ENCODE results near the gene IGFBP2.

Gene IGFBP2

DNA sequence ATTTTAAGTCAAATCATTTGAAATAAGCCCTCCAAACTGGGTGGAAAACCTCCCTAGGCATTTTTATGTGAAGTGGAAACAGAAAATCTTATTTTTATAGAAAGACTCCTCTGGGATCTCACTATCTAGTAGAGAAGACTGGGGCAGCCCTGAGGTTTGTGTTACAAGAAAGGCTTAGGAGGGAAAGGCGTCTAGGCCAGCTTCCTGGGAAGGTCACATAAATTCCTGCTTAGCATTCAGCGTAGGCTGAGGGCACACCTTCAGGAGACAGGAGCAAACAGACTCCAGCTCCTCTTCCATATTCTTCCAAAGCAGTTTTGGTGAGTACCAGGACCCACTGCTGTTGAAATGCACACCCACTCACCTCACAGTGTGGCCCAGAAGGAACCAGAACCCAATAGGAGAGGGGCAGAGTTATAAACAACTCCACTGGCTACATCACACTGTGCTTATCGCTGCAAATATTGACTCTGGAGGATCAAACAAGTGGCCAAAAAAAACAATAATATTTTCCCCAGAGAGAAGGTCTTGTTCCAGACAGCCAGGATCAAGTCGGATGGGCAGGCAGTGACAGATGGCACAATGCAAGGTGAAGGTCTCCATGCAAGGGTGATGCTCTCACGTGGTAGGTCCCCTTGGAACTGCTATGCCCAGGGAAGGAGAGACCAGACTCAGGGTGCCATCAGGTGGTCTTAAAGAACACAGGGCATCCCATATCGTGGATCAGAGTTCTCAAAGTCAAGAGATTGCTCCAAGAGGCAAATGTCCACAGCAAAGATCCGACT is 17.7 kb upstream of the IGFBP2 start:
- no peak for DNase-seq (ENCODE audit: low read depth in 2 of 2)

DNA sequence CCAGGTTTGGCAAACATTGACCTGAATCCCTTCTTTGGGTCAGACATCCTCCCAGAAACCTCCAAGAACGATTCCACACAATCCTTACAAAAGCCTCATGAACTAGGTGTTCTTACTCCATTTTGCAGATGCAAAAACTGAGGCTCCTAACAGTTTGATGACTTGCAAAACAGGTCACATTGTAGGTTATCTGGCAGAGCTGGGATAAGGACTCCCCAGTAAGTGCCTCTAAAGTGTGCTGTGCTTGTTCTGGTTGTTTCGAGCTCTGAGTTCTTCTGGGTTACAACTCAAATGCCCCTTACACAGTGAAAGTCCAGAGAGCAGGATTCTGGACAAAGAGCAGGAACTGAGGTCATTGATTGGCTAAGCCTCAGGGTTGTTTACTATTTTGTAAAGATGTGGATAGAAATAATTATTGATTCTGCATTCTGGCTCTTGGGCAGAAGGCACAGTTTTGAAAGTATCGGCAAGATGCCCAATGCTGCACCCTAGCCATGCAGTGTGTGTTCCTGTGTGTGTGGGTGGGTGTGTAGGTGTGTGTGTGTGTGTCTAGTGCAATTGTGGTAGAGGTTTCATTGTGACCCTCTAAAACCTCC is 17.0 kb upstream of the IGFBP2 start:
- DNase-seq (ENCODE audit: low read depth in 2 of 2), result no peak

DNA sequence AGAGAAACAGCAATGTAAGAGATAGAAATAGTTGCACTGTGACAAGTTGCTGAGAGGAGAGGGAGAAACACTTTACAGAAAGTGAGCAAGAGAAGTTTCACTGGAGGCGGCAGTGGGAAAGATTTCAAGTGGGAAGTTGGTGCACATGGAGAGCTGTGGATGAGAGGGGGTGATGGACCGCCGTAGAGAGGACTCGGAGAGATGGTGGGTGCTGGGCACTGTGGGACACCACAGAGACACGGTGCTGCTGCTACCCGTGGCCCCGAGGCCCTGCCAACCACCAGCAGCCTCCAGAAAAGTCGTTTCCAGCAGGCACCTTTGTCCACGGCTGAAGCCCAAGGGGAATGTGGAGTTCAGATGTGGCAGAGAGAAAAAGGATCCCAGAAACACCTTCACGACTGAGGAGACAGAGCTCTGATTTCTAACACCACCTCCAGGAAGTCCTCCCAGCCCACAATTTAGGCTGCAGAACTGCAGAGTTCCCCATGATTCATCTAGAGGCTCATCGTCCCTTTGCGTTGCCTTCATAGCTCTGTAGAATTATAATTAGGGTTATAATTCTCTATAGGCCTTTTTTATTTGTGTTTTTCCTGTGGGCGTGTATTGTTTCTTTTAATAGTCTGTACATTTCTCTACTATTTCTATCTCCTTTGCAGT is 15.9 kb upstream of the IGFBP2 start:
- DNase-seq (ENCODE audit: low read depth in 2 of 2), result no peak

- no peak for DNase-seq (ENCODE audit: low read depth in 2 of 2)
These were observed 14.4 kb upstream of the IGFBP2 start for GRCh38 chr2:216618785-216619184.

DNA sequence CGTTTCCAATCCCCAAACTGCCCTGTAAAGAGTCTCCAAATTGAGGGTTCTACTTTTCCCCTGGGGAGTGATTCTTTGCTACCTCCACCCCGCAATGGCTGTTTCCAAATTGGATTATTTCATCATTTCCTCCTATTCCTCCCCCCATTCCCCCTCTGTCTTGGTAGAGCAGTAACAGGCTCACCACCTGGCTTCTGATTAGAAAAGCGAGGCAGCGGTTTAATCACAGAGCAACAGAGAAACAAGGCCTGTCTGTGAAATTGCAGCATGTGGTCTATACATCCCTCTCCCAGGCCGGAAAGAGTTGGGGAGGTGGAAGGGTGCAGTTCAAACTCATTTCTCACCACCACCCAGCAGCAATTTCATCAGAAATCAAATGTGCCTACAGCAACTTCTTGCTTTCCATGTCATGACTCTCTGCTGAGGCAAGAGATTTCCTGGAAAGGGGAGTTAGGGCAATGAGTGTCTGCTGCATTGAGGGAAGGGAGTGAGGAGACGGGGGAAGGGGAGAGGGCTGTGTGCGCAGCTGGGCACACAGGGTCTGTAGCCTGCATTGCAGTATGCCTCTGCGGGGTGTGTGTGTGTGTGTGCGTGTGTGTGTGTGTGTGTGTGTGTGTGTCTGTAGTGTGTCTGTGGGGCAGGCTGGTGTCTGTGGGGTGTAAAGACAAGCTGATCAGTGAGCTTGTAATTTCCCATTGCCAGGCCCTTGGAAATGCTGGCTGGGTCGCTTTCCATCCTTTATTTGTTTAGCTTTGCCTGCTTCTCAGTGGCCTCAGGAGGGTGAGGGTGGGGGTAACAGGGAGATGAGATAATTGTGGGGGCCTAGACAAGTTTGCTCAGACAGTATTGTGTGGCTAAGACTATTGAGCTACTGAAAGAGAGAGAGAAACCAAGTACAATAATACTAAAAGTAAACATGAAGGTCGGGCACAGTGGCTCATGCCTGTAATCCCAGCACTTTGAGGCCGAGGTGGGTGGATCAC is 13.5 kb upstream of the IGFBP2 start:
- DNase-seq (ENCODE audit: low read depth in 2 of 2), result no peak

- no peak for DNase-seq (ENCODE audit: low read depth in 2 of 2)
These were observed 12.4 kb upstream of the IGFBP2 start for GRCh38 chr2:216620786-216621185.

DNA sequence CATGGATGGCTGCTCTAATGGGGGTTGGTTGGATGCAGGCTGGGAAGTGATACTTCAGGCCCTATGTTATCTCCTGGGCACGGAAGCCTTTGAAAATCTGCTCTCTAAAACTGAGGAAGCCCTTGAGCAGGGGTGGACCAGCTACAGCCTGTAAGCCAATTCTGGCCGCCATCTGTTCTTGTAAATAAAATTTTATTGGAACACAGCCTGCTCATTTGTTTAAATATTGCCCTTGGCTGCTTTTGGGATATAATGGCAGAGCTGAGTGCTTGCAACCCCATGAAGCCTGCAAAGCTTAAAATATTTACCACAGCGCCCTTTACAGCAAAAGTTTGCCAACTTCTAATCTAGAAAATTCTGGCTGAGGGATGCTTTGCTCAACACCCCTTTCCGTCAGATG is 11.9 kb upstream of the IGFBP2 start:
- DNase-seq (ENCODE audit: low read depth in 2 of 2), result no peak

DNA sequence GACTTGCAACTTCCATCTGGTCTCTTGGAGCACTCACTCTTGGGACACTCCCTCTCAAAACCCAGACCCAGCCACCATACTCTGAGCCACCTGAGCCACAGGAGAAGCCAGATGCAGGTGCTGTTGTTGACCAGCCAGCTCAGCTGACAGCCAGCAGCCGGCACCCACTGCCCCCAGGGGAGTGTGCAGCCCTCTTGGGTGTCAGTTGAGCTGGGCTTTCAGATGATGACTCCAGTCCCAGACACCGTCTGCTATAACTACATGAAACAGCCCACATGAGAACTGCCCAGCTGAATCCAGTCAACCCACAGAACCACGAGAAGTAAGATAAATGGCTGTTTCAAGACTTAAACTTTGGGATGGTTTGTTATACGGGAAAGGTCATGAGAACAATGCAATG is 10.7 kb upstream of the IGFBP2 start:
- DNase-seq (ENCODE audit: low read depth in 2 of 2), result no peak

DNA sequence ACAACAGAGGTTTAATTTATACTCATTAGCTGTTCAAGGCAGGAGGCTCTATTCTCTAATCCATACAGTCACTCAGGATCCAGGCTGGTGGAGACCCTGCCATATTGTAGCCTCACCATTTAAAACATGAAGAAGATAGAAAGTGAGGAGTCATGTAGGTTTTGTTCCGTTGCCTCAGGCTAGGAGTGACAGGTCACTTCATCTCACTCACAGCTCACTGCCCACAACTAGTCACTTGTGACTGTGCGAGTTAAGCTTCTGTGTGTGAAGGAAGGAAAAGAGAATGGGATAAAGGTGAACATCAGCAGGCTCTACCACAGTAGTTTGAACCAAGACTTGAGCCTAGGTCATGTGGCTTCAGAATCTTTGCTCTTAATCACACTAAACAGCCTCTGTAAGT is 9.0 kb upstream of the IGFBP2 start:
- DNase-seq (ENCODE audit: low read depth in 2 of 2), result no peak

- DNase-seq (ENCODE audit: low read depth in 2 of 2), result no peak
These were observed 6.9 kb upstream of the IGFBP2 start for GRCh38 chr2:216626168-216626874.

GRCh38 chr2:216626875-216627245 is 6.4 kb upstream of the IGFBP2 start:
- DNase-seq (ENCODE audit: low read depth in 2 of 2), result no peak

GRCh38 chr2:216629784-216630183 is 3.4 kb upstream of the IGFBP2 start:
- no peak for DNase-seq (ENCODE audit: low read depth in 2 of 2)

DNA sequence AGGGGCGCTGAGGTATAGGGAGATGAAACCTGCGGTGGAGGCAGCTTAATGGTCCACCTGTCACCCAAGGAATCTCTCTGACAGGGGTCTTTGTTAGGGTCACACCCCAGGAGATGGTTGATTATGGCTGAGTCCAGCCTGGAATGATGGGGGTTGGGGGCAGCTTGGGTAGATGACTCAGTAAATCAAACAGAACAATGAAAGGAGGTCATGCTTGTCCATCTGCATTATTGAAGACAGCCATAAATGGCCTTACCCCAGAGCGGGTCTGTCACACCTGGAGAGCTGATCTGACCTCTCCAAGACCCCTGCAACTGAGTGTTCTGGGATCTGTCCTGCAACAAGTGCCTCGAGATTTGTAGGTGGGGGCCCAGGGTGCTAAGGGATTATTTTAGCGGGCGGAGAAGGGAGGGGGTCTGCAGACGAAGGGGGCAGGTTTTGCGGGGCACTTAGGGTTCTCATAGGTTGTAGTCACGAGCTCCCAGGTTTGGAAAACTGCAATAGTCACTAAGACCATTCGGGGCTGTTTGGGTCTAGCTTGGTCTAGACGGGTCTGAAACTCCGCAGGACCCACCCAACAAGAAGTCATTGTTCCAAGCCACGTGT is 771 bp upstream of the IGFBP2 start:
- no peak for DNase-seq (ENCODE audit: low read depth in 2 of 2)

DNA sequence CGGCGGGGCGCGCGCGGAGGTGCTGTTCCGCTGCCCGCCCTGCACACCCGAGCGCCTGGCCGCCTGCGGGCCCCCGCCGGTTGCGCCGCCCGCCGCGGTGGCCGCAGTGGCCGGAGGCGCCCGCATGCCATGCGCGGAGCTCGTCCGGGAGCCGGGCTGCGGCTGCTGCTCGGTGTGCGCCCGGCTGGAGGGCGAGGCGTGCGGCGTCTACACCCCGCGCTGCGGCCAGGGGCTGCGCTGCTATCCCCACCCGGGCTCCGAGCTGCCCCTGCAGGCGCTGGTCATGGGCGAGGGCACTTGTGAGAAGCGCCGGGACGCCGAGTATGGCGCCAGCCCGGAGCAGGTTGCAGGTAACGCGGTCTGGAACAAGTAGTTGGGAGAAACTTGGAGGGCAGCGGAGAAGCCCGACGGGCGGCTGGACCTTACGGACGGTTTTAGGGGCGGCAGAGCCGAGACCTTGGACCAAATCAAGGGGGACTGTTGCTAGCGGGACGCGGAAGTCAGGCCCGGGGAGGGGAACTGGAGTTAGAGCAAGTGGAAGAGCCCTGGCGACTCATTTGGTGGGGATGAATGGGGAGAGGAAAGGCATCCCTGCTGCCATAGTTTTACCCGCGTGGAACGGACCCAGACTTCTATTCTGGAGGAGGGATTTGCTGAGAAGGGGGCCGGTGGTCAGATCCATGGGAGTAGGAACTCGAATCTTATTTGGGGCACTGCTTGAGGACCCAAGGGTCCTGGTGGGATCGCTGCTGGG is 573 bp downstream of the IGFBP2 start:
- no peak for DNase-seq (ENCODE audit: low read depth in 2 of 2)

DNA sequence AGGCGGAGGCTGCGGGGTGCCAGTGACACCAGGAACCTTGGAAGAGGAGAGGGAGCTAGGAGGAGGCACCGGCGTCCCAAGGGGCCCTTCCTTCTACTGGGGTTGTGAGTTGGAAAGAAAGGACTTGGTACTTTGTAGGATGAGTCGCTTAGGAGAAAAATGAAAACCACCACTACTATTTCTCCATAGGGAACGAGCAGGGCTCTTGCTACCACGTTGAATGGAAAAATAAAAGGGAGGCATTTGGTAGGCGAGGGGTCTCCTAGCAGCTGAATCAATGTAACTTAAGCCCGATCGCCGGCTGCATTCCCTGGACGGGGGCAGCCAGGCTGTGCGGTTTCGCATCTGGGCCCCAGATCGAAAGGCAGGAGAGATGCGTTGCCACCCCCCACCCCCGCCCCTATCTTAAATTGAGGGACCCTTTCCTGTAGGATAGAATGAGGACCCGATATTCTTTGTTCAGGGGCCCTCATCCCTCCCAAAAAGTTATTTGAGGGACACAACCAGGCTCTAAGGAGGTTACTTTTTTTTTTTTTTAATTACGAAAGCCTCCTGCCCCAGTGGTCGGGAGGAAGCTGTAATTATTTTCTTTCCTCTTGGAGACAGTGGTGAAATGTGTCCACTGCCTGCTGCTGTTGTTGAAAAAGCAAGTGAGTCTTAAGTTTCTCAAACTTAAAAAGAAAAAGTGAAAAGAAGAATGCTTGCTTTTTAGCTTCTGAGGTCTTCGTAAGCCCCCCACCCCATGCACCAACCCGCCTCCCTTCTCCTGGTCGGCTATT is 1.3 kb downstream of the IGFBP2 start:
- no peak for DNase-seq (ENCODE audit: low read depth in 2 of 2)

DNA sequence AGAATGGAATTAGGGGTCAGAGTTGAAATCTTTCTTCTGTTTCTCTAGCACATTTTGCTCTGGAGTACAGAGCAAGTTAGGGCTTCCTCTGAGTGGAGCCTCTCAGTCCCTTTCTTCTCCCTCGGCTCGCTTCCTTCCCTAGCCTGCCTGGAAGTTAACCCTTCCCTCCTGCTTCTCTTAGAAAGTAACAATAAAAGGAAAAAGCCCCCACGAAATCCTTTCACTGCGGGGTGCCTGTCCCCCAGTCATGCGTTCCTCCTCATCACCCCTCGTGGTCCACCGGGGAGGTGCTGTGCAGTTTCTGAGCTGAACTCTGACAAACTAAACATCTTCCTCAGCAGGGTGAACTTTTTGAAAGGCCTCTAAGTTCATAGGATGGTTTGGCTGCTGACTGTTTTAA is 2.0 kb downstream of the IGFBP2 start:
- no peak for DNase-seq (ENCODE audit: low read depth in 2 of 2)

GRCh38 chr2:216635701-216636550 is 2.7 kb downstream of the IGFBP2 start:
- DNase-seq (ENCODE audit: low read depth in 2 of 2), result no peak
